IMR-90 (cell line): ENCODE data around the gene CASP2. TPM values are rescaled to one million over a fixed set of nuclear protein-coding genes. Genes with fewer than 3 reads are reported as not detected.

Experiments used
- ATAC-seq: fragments of 200-7000 bp; cut with Tn5 transposase; 2 replicates; pipeline ENCODE4 v1.9.1; 2020; ENCODE audit warnings: low read depth, mild to moderate bottlenecking, moderate library complexity
- BruUV-seq: library from RNA; stranded (reverse); fragments of 400-500 nt; replicated peaks from 2 replicates; lab custom pipeline; 2021; lab: Mats Ljungman, UMichigan
- CTCF ChIA-PET: fragments of 300-600 bp; formaldehyde crosslinking; extraction: SDS; loops from one replicate; lab custom pipeline; 2021; ENCODE audit warnings: antibody characterized with exemption; lab: Yijun Ruan, JAX
- POLR2A ChIA-PET: fragments of 300-600 bp; sonication (Branson Sonifier 250); formaldehyde crosslinking; loops from one replicate; lab custom pipeline; 2022; ENCODE audit warnings: antibody characterized with exemption; ENCODE audit not compliant: unreplicated experiment; lab: Charles Lee
- DNase-seq: peaks from one replicate; pipeline ENCODE4 v3.0.0; 2013
- H2AFZ ChIP-seq: replicated peaks from 2 replicates; pipeline ENCODE3; 2013; ENCODE audit warnings: low read length, mild to moderate bottlenecking; ENCODE audit not compliant: poor library complexity
- H2AK5ac ChIP-seq: 2 replicates; pipeline ENCODE4 v1.6.1; 2013; ENCODE audit warnings: low read depth, low read length, inconsistent platforms
- H2AK9ac ChIP-seq: replicated peaks from 2 replicates; pipeline ENCODE3; 2013; ENCODE audit warnings: mild to moderate bottlenecking, low read depth, low read length, moderate library complexity; ENCODE audit not compliant: poor library complexity
- H2BK120ac ChIP-seq: 2 replicates; pipeline ENCODE4 v1.6.1; 2013; ENCODE audit warnings: low read depth, low read length, inconsistent platforms
- H2BK15ac ChIP-seq: 3 replicates; pipeline ENCODE4 v1.6.1; 2013; ENCODE audit warnings: low read depth, low read length, inconsistent platforms
- H2BK20ac ChIP-seq: 2 replicates; pipeline ENCODE4 v1.6.1; 2013; ENCODE audit warnings: low read depth, mild to moderate bottlenecking, inconsistent platforms, low read length, moderate library complexity
- H2BK5ac ChIP-seq: 2 replicates; pipeline ENCODE4 v1.6.1; 2013; ENCODE audit warnings: mild to moderate bottlenecking, low read depth, low read length, inconsistent platforms; ENCODE audit not compliant: poor library complexity, severe bottlenecking
- H3K14ac ChIP-seq: replicated peaks from 2 replicates; pipeline ENCODE4 v1.6.1; 2013; ENCODE audit warnings: low read depth, low read length, inconsistent platforms
- H3K18ac ChIP-seq: 2 replicates; pipeline ENCODE4 v1.6.1; 2013; ENCODE audit warnings: low read depth, low read length, control low read depth
- H3K23ac ChIP-seq: 2 replicates; pipeline ENCODE4 v1.6.1; 2013; ENCODE audit warnings: low read depth, low read length, inconsistent platforms
- H3K27ac ChIP-seq: 2 replicates; pipeline ENCODE4 v1.5.1; 2013; ENCODE audit warnings: mild to moderate bottlenecking, control low read depth, low read length; ENCODE audit not compliant: insufficient read depth
- H3K27me3 ChIP-seq: 2 replicates; pipeline ENCODE4 v1.6.1; 2013; ENCODE audit warnings: low read length; ENCODE audit not compliant: control insufficient read depth, insufficient read depth
- H3K36me3 ChIP-seq: 2 replicates; pipeline ENCODE4 v1.6.1; 2013; ENCODE audit warnings: low read length, mixed read lengths; ENCODE audit not compliant: control insufficient read depth, insufficient read depth
- H3K4ac ChIP-seq: 2 replicates; pipeline ENCODE4 v1.6.1; 2013; ENCODE audit warnings: low read depth, low read length, inconsistent platforms
- H3K4me1 ChIP-seq: 2 replicates; pipeline ENCODE4 v1.6.1; 2013; ENCODE audit warnings: low read length, mixed read lengths; ENCODE audit not compliant: control insufficient read depth, insufficient read depth
- H3K4me2 ChIP-seq: 2 replicates; pipeline ENCODE4 v1.6.1; 2013; ENCODE audit warnings: low read depth, mild to moderate bottlenecking, control low read depth, low read length, moderate library complexity
- H3K4me3 ChIP-seq: 2 replicates; pipeline ENCODE4 v1.5.1; 2013; ENCODE audit warnings: low read depth, mild to moderate bottlenecking, control low read depth, low read length, moderate library complexity; ENCODE audit not compliant: insufficient read depth
- H3K56ac ChIP-seq: 2 replicates; pipeline ENCODE4 v1.6.1; 2013; ENCODE audit warnings: low read length, inconsistent platforms; ENCODE audit not compliant: insufficient read depth; ENCODE audit errors: extremely low read depth
- H3K79me1 ChIP-seq, 2 experiments: 2 replicates each; pipeline ENCODE4 v1.6.1; 2013; ENCODE audit warnings: low read length in 2 of 2, inconsistent platforms in 1 of 2, low read depth in 1 of 2
- H3K9ac ChIP-seq: 2 replicates; pipeline ENCODE4 v1.6.1; 2013; ENCODE audit warnings: low read depth, low read length, control low read depth
- H3K9me1 ChIP-seq: 2 replicates; pipeline ENCODE4 v1.6.1; 2013; ENCODE audit warnings: low read length, inconsistent platforms; ENCODE audit not compliant: insufficient read depth
- H3K9me3 ChIP-seq: 2 replicates; pipeline ENCODE4 v1.6.1; 2013; ENCODE audit warnings: low read length; ENCODE audit not compliant: control insufficient read depth, insufficient read depth
- H4K20me1 ChIP-seq: 2 replicates; pipeline ENCODE4 v1.6.1; 2013; ENCODE audit warnings: low read length, inconsistent platforms; ENCODE audit not compliant: insufficient read depth
- H4K5ac ChIP-seq: 2 replicates; pipeline ENCODE4 v1.6.1; 2013; ENCODE audit warnings: mild to moderate bottlenecking, low read depth, low read length, control low read depth
- H4K8ac ChIP-seq, 2 experiments: 2 replicates each; pipeline ENCODE4 v1.6.1; 2013; ENCODE audit warnings: low read depth in 2 of 2, low read length in 2 of 2, control low read depth in 1 of 2, inconsistent platforms in 1 of 2
- H4K91ac ChIP-seq: 2 replicates; pipeline ENCODE4 v1.6.1; 2013; ENCODE audit warnings: low read depth, low read length, inconsistent platforms; ENCODE audit not compliant: insufficient read depth
- BHLHE40 ChIP-seq: fragments of 150-350 bp; IDR thresholded peaks from 2 replicates; pipeline ENCODE4 v1.6.1; 2016; ENCODE audit warnings: mild to moderate bottlenecking, low read depth, low read length
- CEBPB ChIP-seq: IDR thresholded peaks from 2 replicates; pipeline ENCODE4 v1.6.1; 2012; ENCODE audit warnings: low read depth, low read length, improper control_type of control experiment
- FOS ChIP-seq: fragments of 150-350 bp; IDR thresholded peaks from 2 replicates; pipeline ENCODE4 v1.6.1; 2016; ENCODE audit warnings: low read depth, low read length
- MAFK ChIP-seq: IDR thresholded peaks from 2 replicates; pipeline ENCODE4 v1.6.1; 2012; ENCODE audit warnings: low read depth, low read length, improper control_type of control experiment
- MAZ ChIP-seq: IDR thresholded peaks from 2 replicates; pipeline ENCODE4 v1.6.1; 2012; ENCODE audit warnings: low read depth, mild to moderate bottlenecking, low read length, improper control_type of control experiment, moderate library complexity, borderline replicate concordance
- MXI1 ChIP-seq: IDR thresholded peaks from 2 replicates; pipeline ENCODE4 v1.6.1; 2012; ENCODE audit warnings: low read depth, mild to moderate bottlenecking, low read length, moderate library complexity, borderline replicate concordance
- RAD21 ChIP-seq: IDR thresholded peaks from 2 replicates; pipeline ENCODE4 v1.6.1; 2012; ENCODE audit warnings: low read length, improper control_type of control experiment
- RCOR1 ChIP-seq: IDR thresholded peaks from 2 replicates; pipeline ENCODE4 v1.6.1; 2012; ENCODE audit warnings: mild to moderate bottlenecking, low read length, improper control_type of control experiment; ENCODE audit not compliant: insufficient replicate concordance
- RFX5 ChIP-seq: IDR thresholded peaks from 2 replicates; pipeline ENCODE4 v1.8.0; 2012; ENCODE audit warnings: low read depth, mild to moderate bottlenecking, low read length, moderate library complexity
- SMC3 ChIP-seq: fragments of 150-350 bp; IDR thresholded peaks from 2 replicates; pipeline ENCODE4 v1.6.1; 2016; ENCODE audit warnings: low read depth, mild to moderate bottlenecking, antibody characterized with exemption, low read length, moderate library complexity
- WGBS, 2 experiments: methylation state at CpG; one replicate each; pipeline versions ENCODE4 v1.1.5 to v1.1.7; 2013; ENCODE audit warnings: missing lambda C conversion rate in 2 of 2; ENCODE audit not compliant: insufficient read length in 1 of 2; ENCODE audit errors: extremely low coverage in 2 of 2; 5-methylcytosine and 5-hydroxymethylcytosine counted together
- dilution Hi-C: fragments of 300-500 bp; cut with HindIII; formaldehyde crosslinking; loops from one replicate; pipeline ENCODE4 v1.14.3; 2018; ENCODE audit warnings: low sequenced_read_pairs; ENCODE audit not compliant: unreplicated experiment
- in situ Hi-C: fragments of 300-500 bp; cut with MboI; formaldehyde crosslinking; loops from 3 replicates; pipeline ENCODE4 v1.14.3; 2019; ENCODE audit warnings: low sequenced_read_pairs, inconsistent platforms, mixed read lengths
- intact Hi-C: fragments of 100-400 bp; cut with micrococcal nuclease; formaldehyde crosslinking; loops from 2 replicates; pipeline ENCODE4 v1.10.0; 2022
- polyA plus RNA-seq, 3 experiments: library from polyadenylated mRNA; depleted of rRNA; stranded (reverse); fragments of >200 nt; gene quantifications; 2 replicates each; pipeline ENCODE4 v1.2.3, GENCODE V29; 2012; ENCODE audit warnings: low replicate concordance in 1 of 3
- total RNA-seq: library from RNA; depleted of rRNA; stranded (reverse); fragments of >200 nt; gene quantifications from 2 replicates; pipeline ENCODE4 v1.2.3, GENCODE V29; 2012
- TF ChIP-seq, protein P1 (sequence below): fragments of 150-350 bp; IDR thresholded peaks from 2 replicates; pipeline ENCODE4 v1.6.1; 2017; ENCODE audit warnings: mild to moderate bottlenecking, antibody characterized with exemption, low read length, low read depth
- TF ChIP-seq, protein P2 (sequence below): fragments of 150-350 bp; IDR thresholded peaks from 2 replicates; pipeline ENCODE4 v1.6.1; 2016; ENCODE audit warnings: low read depth, mild to moderate bottlenecking, low read length, moderate library complexity, borderline replicate concordance

Gene CASP2
- total and polyA plus RNA-seq, 2 of the 4 experiments (the other 2 are of a cell fraction): 15.4 to 25.6 TPM

- no peak for TF ChIP-seq MAFK
These were observed 47.6 kb upstream of the CASP2 start (continued) for GRCh38 chr7:143240291-143241168.

GRCh38 chr7:143242306-143242705 is 45.8 kb upstream of the CASP2 start:
- H3K9me1 ChIP-seq: no peaks in the 10 kb centered on the region
- no peak overlapping the region for H3K56ac ChIP-seq
- no peak overlapping the region for H3K9ac ChIP-seq
- WGBS, 2 experiments: no CpG with 5 or more reads among the region's 11 CpGs
- H4K8ac ChIP-seq: no peak overlapping the region
- no peak overlapping the region for H3K23ac ChIP-seq
- peaks cover 11% of the 10 kb centered on the region for H3K27me3 ChIP-seq
- no peak overlapping the region for H3K14ac ChIP-seq
- no peak overlapping the region for H2BK120ac ChIP-seq
- H3K27ac ChIP-seq: no peak overlapping the region
- no peak overlapping the region for H4K91ac ChIP-seq
- H3K18ac ChIP-seq: no peak overlapping the region
- no peaks in the 10 kb centered on the region for H3K36me3 ChIP-seq
- no peak for DNase-seq
- H2BK15ac ChIP-seq: no peak overlapping the region
- H3K4me3 ChIP-seq: no peak overlapping the region
- no peaks in the 10 kb centered on the region for H3K79me1 ChIP-seq
- no peak overlapping the region for H3K4ac ChIP-seq
- H2AFZ ChIP-seq: no peak overlapping the region
- in situ Hi-C loops: no loop called here
- TF ChIP-seq RCOR1: no peak
- TF ChIP-seq MXI1: no peak
- TF ChIP-seq RAD21: no peak
- TF ChIP-seq, protein P1, sequence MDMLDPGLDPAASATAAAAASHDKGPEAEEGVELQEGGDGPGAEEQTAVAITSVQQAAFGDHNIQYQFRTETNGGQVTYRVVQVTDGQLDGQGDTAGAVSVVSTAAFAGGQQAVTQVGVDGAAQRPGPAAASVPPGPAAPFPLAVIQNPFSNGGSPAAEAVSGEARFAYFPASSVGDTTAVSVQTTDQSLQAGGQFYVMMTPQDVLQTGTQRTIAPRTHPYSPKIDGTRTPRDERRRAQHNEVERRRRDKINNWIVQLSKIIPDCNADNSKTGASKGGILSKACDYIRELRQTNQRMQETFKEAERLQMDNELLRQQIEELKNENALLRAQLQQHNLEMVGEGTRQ: no peak
- no peak for TF ChIP-seq BHLHE40
- no peak for TF ChIP-seq SMC3
- TF ChIP-seq, protein P2, sequence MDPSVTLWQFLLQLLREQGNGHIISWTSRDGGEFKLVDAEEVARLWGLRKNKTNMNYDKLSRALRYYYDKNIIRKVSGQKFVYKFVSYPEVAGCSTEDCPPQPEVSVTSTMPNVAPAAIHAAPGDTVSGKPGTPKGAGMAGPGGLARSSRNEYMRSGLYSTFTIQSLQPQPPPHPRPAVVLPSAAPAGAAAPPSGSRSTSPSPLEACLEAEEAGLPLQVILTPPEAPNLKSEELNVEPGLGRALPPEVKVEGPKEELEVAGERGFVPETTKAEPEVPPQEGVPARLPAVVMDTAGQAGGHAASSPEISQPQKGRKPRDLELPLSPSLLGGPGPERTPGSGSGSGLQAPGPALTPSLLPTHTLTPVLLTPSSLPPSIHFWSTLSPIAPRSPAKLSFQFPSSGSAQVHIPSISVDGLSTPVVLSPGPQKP: no peak
- no peak for TF ChIP-seq MAZ
- TF ChIP-seq RFX5: no peak
- TF ChIP-seq FOS: no peak
- TF ChIP-seq CEBPB: no peak
- H2BK20ac ChIP-seq: no peak overlapping the region
- BruUV-seq: no TSS peak
- CTCF ChIA-PET: interaction anchor here (0.6 kb wide), 1 partner anchor 49 kb away, joined by 3 read pairs; no protein-coding TSS in a partner anchor
- peaks cover 4% of the 10 kb centered on the region; the same call in 1 of the 2 replicates for H3K4me1 ChIP-seq
- H2AK9ac ChIP-seq: no peak overlapping the region
- POLR2A ChIA-PET: no interaction called here
- H4K5ac ChIP-seq: no peak overlapping the region
- H3K9me3 ChIP-seq: no peaks in the 10 kb centered on the region
- intact Hi-C loops: loop anchor here (5.0 kb wide), 1 partner anchor 140 kb away; the partner anchor contains the start of gene ZYX
- no peak for ATAC-seq
- no peak overlapping the region for H2AK5ac ChIP-seq
- H4K20me1 ChIP-seq: no peaks in the 10 kb centered on the region
- dilution Hi-C loops: no loop called here
- H2BK5ac ChIP-seq: no peak overlapping the region
- H3K4me2 ChIP-seq: no peak overlapping the region
